Spleen (tissue), 11 donors: Measurements from ENCODE around the gene EIF4A3. TPM values are rescaled to one million over a fixed set of nuclear protein-coding genes. Genes with fewer than 3 reads are reported as not detected.

Source experiments
- DNase-seq: peaks from one replicate; pipeline ENCODE4 v3.0.0-alpha.2; 2020
- H3K27ac ChIP-seq, 8 donors: fragments of 200-600 bp; sonication (generic) in 7 of 8; 1 replicate in 4 of 8; 2 replicates in 4 of 8; pipeline versions ENCODE4 v1.5.0 to v1.8.0; 2016 to 2021; ENCODE audit warnings: inconsistent platforms in 4 of 8, mild to moderate bottlenecking in 4 of 8, moderate library complexity in 1 of 8
- H3K27me3 ChIP-seq, 7 donors: fragments of 200-600 bp; sonication (generic) in 6 of 7; replicated peaks in 1 of 7; 1 replicate in 4 of 7; 2 replicates in 3 of 7; pipeline versions ENCODE4 v1.5.0 to v1.8.0; 2016 to 2021; ENCODE audit warnings: inconsistent platforms in 3 of 7, mild to moderate bottlenecking in 1 of 7
- H3K36me3 ChIP-seq, 6 donors: fragments of 200-600 bp; sonication (generic) in 5 of 6; 1 replicate in 4 of 6; 2 replicates in 2 of 6; pipeline versions ENCODE4 v1.5.0 to v1.8.0; 2016 to 2021; ENCODE audit warnings: inconsistent platforms in 2 of 6
- H3K4me1 ChIP-seq, 6 donors: fragments of 200-600 bp; sonication (generic) in 5 of 6; 1 replicate in 3 of 6; 2 replicates in 3 of 6; pipeline versions ENCODE4 v1.5.0 to v1.8.0; 2016 to 2021; ENCODE audit warnings: inconsistent platforms in 3 of 6
- H3K4me3 ChIP-seq, 8 donors: fragments of 200-600 bp; sonication (generic) in 7 of 8; 1 replicate in 4 of 8; 2 replicates in 4 of 8; pipeline versions ENCODE4 v1.5.0 to v1.8.0; 2016 to 2021; ENCODE audit warnings: inconsistent platforms in 4 of 8, mild to moderate bottlenecking in 4 of 8, moderate library complexity in 2 of 8
- H3K9me3 ChIP-seq, 8 donors: fragments of 200-600 bp; sonication (generic) in 7 of 8; 1 replicate in 4 of 8; 2 replicates in 4 of 8; pipeline versions ENCODE4 v1.5.0 to v1.8.0; 2016 to 2021; ENCODE audit warnings: inconsistent platforms in 4 of 8
- POLR2A ChIP-seq, 3 donors: fragments of 450-650 bp; IDR thresholded peaks; one replicate each; pipeline ENCODE4 v1.5.1; 2017; ENCODE audit warnings: antibody characterized with exemption in 3 of 3, mild to moderate bottlenecking in 1 of 3
- POLR2AphosphoS5 ChIP-seq, 3 donors: sonication (generic); formaldehyde crosslinking; IDR thresholded peaks; one replicate each; pipeline ENCODE4 v1.5.1; 2017; ENCODE audit warnings: antibody characterized with exemption in 3 of 3
- WGBS, 5 donors: extraction: QIAGEN DNeasy Blood & Tissue Kit in 3 of 5; methylation state at CpG; one replicate each; pipeline versions ENCODE4 v1.1.5 to v1.1.7; 2013 to 2018; 5-methylcytosine and 5-hydroxymethylcytosine counted together
- intact Hi-C: fragments of 100-400 bp; cut with DNase I; formaldehyde crosslinking; loops from one replicate; pipeline ENCODE4 v1.15.0; 2023; ENCODE audit warnings: low total_unique reads
- polyA plus RNA-seq, 3 donors: library from polyadenylated mRNA; stranded (reverse); fragments of 200-250 nt; gene quantifications; one replicate each; pipeline ENCODE4 v1.2.1, GENCODE V29; 2013
- total RNA-seq, 7 donors: library from RNA; depleted of rRNA in 3 of 7; stranded (reverse); fragments of >200 nt in 3 of 7; fragmentation: NEBNext Ultra II Directional in 4 of 7; extraction: Animal tissue kit (Norgen Biotek cat#: 25700) in 4 of 7; gene quantifications; one replicate each; pipeline versions ENCODE4 v1.1.0 to v1.2.1, GENCODE V29; 2016 to 2021
- TF ChIP-seq, protein P1 (sequence below), 11 experiments: fragments of 200-600 bp in 7 of 11; fragments of 450-650 bp in 4 of 11; sonication (generic) in 4 of 11; IDR thresholded peaks in 8 of 11; conservative IDR thresholded peaks in 3 of 11; 1 replicate in 7 of 11; 2 replicates in 4 of 11; pipeline versions ENCODE4 v1.4.0 to v1.8.0; 2016 to 2021; ENCODE audit warnings: antibody characterized with exemption in 11 of 11, inconsistent platforms in 4 of 11, mild to moderate bottlenecking in 1 of 11
- donor health status: healthy with polysubstance abuse.
- donor health status: DM: no; HTN: no; CAD: no; lungs with moderate emphysema.
- donor health status: DM: no; HTN: no; CAD: no.
- donor health status: Bipolar disorder and iron deficiency.
- donor health status: healthy.
- donor health status: DM: no; HTN: no; CAD: no.
- donor health status: DM: yes; HTN: yes; CAD: no.

EIF4A3 gene
- total and polyA plus RNA-seq, 10 donors: 37.3 to 79.5 (median 63.6) TPM

DNA sequence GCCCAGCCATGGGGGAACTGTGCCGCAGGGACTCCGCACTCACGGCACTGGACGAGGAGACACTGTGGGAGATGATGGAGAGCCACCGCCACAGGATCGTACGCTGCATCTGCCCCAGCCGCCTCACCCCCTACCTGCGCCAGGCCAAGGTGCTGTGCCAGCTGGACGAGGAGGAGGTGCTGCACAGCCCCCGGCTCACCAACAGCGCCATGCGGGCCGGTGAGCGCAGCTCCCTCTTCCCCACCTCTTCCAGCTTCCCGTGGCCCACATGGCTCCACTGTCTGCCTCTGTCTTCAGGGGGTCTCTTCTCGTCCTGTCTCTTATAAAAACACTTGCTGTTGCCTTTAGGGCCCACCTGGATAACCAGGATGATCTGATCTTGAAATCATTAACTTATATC, 34.5 kb upstream of the EIF4A3 start:
- Histone ChIP-seq H3K4me1 (no peaks in the 10 kb centered on the region), H3K27ac (no peak overlapping the region), H3K27me3 (peaks cover 0 to 10% (median 0%) of the 10 kb centered on the region in 7 donors), H3K9me3 (no peaks in the 10 kb centered on the region), H3K4me3 (no peak overlapping the region), H3K36me3 (no peaks in the 10 kb centered on the region)
- intact Hi-C loops: no loop called here
- 85 to 92% (median 90%) methylated on average over 12 to 17 of the region's 17 CpGs for WGBS, 5 donors
- DNase-seq: no peak
- TF ChIP-seq POLR2A (IDR thresholded peaks at IDR 0.05) (no peak), POLR2AphosphoS5 (IDR thresholded peaks at IDR 0.05) (no peak)
- TF ChIP-seq, protein P1, sequence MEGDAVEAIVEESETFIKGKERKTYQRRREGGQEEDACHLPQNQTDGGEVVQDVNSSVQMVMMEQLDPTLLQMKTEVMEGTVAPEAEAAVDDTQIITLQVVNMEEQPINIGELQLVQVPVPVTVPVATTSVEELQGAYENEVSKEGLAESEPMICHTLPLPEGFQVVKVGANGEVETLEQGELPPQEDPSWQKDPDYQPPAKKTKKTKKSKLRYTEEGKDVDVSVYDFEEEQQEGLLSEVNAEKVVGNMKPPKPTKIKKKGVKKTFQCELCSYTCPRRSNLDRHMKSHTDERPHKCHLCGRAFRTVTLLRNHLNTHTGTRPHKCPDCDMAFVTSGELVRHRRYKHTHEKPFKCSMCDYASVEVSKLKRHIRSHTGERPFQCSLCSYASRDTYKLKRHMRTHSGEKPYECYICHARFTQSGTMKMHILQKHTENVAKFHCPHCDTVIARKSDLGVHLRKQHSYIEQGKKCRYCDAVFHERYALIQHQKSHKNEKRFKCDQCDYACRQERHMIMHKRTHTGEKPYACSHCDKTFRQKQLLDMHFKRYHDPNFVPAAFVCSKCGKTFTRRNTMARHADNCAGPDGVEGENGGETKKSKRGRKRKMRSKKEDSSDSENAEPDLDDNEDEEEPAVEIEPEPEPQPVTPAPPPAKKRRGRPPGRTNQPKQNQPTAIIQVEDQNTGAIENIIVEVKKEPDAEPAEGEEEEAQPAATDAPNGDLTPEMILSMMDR (IDR thresholded peaks at IDR 0.05 in 8 of 11, conservative IDR thresholded peaks at IDR 0.05 in 3 of 11): no peak

DNA sequence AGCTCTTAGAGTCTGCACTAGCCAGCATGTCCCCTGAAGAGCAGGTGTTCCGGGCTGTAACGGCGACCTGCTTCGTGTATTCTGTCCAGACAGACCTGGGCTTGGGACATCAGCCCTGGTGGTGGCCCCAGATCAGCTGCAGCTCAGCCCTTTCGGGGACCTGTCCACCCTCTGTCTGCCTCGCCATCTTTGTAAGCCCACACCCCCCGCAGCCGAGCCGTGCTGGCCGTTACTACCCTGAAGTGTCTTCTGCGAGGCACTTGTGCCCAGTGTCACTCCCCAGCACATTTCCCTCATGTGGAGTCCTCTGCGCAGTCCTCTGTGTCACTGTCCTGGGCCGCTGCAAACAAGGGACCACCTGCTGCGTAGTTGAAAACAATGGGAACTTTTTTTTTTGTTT, 33.3 kb upstream of the EIF4A3 start:
- intact Hi-C loops: no loop called here
- peaks cover 0 to 10% (median 0%) of the 10 kb centered on the region in 7 donors for H3K27me3 ChIP-seq
- WGBS, 5 donors: 84 to 92% (median 86%) methylated on average over 14 of the region's 14 CpGs
- no peaks in the 10 kb centered on the region for H3K36me3 ChIP-seq
- no peaks in the 10 kb centered on the region for H3K9me3 ChIP-seq
- H3K4me3 ChIP-seq: no peak overlapping the region
- no peaks in the 10 kb centered on the region for H3K4me1 ChIP-seq
- no peak for TF ChIP-seq POLR2AphosphoS5 (IDR thresholded peaks at IDR 0.05)
- TF ChIP-seq POLR2A (IDR thresholded peaks at IDR 0.05): no peak
- TF ChIP-seq, protein P1 (IDR thresholded peaks at IDR 0.05 in 8 of 11, conservative IDR thresholded peaks at IDR 0.05 in 3 of 11): no peak
- no peak for DNase-seq
- H3K27ac ChIP-seq: no peak overlapping the region

DNA sequence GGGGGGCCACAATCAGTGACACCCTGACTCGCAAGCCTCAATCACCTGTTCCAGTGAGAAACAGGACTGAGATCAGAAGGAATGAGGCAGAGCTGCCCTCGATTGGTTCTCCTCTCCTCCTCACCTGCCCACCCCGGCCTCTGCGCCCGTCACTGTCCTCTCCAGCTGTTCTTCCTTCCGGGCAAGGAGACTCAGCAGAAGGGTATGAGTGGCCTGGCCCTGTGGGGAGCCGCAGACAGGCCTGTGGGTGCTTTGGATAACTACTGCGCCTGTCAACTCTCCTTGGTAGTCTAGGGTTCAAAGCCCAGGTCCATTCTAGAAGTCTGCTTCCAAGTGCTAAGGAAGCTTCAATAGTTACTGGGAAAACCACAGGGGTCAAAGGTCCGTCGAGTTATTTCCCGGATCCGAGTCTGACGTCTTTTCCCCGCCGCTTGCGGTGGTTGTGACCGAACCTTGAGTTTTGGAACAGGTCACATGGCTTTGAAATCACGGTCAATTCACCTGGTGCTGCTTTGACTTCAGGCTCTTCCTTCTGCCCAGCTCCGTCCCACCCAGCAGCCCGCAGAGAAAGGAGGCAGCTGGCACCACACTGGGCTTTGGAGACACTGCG, 31.2 kb upstream of the EIF4A3 start:
- intact Hi-C loops: no loop called here
- WGBS, 5 donors: 76 to 83% (median 79%) methylated on average over 21 of the region's 21 CpGs
- no peaks in the 10 kb centered on the region for H3K36me3 ChIP-seq
- TF ChIP-seq, protein P1 (IDR thresholded peaks at IDR 0.05 in 8 of 11, conservative IDR thresholded peaks at IDR 0.05 in 3 of 11): no peak
- TF ChIP-seq POLR2A (IDR thresholded peaks at IDR 0.05): no peak
- TF ChIP-seq POLR2AphosphoS5 (IDR thresholded peaks at IDR 0.05): no peak
- H3K9me3 ChIP-seq: no peaks in the 10 kb centered on the region
- H3K27me3 ChIP-seq: peaks cover 0 to 5% (median 0%) of the 10 kb centered on the region in 7 donors
- no peak overlapping the region for H3K4me3 ChIP-seq
- H3K4me1 ChIP-seq: no peaks in the 10 kb centered on the region
- H3K27ac ChIP-seq: no peak overlapping the region
- DNase-seq: no peak

DNA sequence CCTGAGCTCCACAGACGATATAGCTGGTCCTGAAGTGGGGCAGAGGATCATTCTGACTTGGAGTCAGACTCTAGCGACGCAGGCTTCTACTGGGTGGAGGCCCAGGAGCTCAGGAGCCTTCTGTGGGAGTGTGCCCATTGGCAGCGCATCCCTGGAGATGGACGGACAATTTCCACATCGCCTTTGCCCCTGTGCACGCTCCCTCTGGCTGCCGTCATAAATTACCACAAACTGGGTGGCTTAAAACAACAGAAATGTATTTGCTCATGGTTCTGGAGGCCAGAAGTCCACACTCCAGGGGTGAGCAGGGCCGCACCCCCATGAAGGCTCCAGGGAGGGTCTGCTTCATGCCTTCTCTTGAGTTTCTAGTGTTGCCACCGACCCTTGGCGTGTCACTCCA, 29.8 kb upstream of the EIF4A3 start:
- no peak overlapping the region for H3K27ac ChIP-seq
- peaks cover 0 to 5% (median 0%) of the 10 kb centered on the region in 7 donors for H3K27me3 ChIP-seq
- WGBS, 5 donors: 88 to 95% (median 92%) methylated on average over 11 of the region's 11 CpGs
- no peaks in the 10 kb centered on the region for H3K4me1 ChIP-seq
- intact Hi-C loops: no loop called here
- TF ChIP-seq, protein P1 (IDR thresholded peaks at IDR 0.05 in 8 of 11, conservative IDR thresholded peaks at IDR 0.05 in 3 of 11): no peak
- no peak for TF ChIP-seq POLR2A (IDR thresholded peaks at IDR 0.05)
- TF ChIP-seq POLR2AphosphoS5 (IDR thresholded peaks at IDR 0.05): no peak
- DNase-seq: no peak
- no peaks in the 10 kb centered on the region for H3K36me3 ChIP-seq
- no peaks in the 10 kb centered on the region for H3K9me3 ChIP-seq
- H3K4me3 ChIP-seq: no peak overlapping the region
